ENCODE results near the gene TKTL2.
A peak's percentile ranks its signal among the peaks of the same experiment; 100 is the strongest.

The TKTL2 gene, protein sequence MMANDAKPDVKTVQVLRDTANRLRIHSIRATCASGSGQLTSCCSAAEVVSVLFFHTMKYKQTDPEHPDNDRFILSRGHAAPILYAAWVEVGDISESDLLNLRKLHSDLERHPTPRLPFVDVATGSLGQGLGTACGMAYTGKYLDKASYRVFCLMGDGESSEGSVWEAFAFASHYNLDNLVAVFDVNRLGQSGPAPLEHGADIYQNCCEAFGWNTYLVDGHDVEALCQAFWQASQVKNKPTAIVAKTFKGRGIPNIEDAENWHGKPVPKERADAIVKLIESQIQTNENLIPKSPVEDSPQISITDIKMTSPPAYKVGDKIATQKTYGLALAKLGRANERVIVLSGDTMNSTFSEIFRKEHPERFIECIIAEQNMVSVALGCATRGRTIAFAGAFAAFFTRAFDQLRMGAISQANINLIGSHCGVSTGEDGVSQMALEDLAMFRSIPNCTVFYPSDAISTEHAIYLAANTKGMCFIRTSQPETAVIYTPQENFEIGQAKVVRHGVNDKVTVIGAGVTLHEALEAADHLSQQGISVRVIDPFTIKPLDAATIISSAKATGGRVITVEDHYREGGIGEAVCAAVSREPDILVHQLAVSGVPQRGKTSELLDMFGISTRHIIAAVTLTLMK

DNA sequence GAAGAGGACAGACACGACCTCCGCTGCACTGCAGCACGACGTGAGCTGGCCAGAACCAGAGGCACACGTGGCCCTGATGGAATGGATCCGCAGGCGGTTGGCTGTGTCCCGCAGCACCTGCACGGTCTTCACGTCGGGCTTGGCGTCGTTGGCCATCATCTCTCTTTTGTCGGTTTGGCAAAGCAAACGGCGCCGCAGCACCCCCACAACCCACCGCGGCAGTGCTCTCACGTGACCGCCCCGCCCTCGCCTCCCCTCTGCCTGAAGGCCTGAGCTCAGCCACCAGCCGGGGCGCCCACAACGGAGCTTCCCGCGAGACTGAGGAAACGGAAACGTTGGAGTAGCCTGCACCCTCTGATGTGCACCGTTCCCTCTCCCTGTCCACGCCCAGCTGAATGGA lies at the start of gene TKTL2:
Gene TKTL2 (minus strand): TSS at position 179 of the 400 bp plus-strand sequence. CDS start 20 bp downstream, at position 159.
- no peak for TF ChIP-seq CTCF (IDR thresholded peaks at IDR 0.05; ENCODE audit: low read depth, low read length)
- no peak within 1 kb of the TSS for H3K4me3 ChIP-seq (ENCODE audit: low read depth, low read length)

DNA sequence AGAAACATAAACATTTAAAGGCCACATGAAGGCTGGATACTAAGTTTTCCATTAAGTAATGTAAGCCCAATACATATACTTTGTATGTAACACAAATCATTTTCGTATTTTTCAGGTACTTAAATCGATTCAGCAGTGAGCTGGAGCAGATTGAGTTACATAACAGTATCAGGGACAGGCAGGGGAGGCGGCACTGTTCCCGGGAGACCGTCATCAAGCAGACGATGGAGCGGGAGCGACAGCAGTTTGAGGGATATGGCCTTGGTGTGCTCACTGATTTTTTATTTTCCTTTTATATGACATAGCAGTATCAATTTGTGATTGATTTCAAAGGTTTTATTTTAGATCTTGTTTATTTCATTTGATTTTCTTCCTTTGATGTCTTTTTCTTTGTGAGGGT lies 41.6 kb upstream of the TKTL2 start:
- TF ChIP-seq CTCF (IDR thresholded peaks at IDR 0.05; ENCODE audit: low read depth, low read length): no peak
- H3K4me3 ChIP-seq (ENCODE audit: low read depth, low read length): no peak overlapping the region

- H3K4me3 ChIP-seq (ENCODE audit: low read depth, low read length): no peak overlapping the region
- TF ChIP-seq CTCF (IDR thresholded peaks at IDR 0.05; ENCODE audit: low read depth, low read length): no peak
Measured at GRCh38 chr4:163505374-163505773, 31.8 kb upstream of the TKTL2 start.

GRCh38 chr4:163500586-163500985 lies 27.0 kb upstream of the TKTL2 start:
- no peak overlapping the region for H3K4me3 ChIP-seq (ENCODE audit: low read depth, low read length)
- TF ChIP-seq CTCF (IDR thresholded peaks at IDR 0.05; ENCODE audit: low read depth, low read length): no peak

DNA sequence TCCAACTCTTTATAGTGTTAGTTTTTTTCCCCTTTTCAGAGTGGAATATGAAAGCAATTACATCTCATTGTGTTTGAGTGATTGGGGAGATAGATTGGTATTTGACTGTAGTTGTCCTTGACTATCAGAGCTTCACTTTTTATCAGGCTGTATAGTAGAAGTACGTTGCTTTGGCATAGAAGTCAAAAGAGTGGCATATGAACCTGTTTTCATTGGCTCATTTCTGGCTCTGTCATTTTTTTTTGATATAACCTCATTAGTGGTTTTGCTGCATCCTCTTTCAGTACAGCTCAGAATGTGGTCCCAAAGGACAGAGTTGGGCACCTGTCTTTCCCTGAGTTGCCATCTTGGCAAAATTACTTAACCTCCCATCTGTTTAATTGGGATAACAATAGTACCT lies 22.3 kb upstream of the TKTL2 start:
- no peak for TF ChIP-seq CTCF (IDR thresholded peaks at IDR 0.05; ENCODE audit: low read depth, low read length)
- H3K4me3 ChIP-seq (ENCODE audit: low read depth, low read length): peak overlapping the region; percentile 92

DNA sequence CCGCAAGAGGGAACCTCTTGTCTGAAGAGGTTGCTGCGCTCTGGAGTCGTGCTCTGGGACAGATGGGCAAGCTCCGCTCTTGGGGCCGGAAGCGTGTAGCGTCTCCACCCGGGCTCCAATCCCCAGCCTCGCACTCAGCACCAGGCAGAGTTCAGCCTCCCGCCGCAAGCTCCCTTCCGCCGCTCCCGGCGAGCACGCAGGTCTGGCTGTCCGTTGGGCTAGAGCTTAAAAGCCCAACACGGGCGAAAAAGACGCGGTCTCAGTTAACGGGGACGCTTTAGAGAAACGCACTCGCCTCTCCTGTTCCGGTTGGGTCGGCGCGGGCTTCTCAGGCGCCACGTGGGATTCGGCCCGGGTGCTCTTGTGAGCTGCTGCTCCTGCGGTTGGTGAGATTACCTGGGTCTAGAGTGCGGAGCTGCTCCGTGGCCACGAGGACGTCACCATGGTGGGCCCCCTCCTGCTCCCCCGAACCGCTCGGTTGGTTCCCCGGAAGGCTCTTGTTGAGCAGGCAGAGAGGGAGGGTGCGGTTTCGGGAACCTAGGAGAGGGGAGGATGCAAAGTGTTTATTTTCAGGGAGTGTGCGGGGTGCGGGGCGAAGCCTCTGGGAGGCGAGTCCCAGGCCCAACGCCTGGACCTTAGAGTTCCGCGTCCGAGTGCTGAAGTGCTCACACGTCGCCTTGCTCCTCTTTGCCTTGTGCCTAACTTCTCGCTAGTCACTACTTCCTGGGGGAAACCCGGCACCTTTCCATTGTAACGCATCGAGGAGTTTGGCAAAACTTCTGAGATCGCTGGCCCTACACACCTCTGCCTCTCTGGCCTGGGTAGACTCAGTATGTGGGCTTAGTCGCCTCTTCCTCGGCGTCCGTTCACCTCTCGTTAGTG lies 21.0 kb upstream of the TKTL2 start, which contains the start of gene TMA16:
Gene TMA16 (plus strand): TSS at position 331 of the 882 bp plus-strand sequence. CDS start 112 bp downstream, at position 443.
- no peak for TF ChIP-seq CTCF (IDR thresholded peaks at IDR 0.05; ENCODE audit: low read depth, low read length)
- peak within 1 kb of the TSS; percentile 92 for H3K4me3 ChIP-seq (ENCODE audit: low read depth, low read length)
